ENCODE measurements around the gene PITPNM3.

PITPNM3 gene

DNA sequence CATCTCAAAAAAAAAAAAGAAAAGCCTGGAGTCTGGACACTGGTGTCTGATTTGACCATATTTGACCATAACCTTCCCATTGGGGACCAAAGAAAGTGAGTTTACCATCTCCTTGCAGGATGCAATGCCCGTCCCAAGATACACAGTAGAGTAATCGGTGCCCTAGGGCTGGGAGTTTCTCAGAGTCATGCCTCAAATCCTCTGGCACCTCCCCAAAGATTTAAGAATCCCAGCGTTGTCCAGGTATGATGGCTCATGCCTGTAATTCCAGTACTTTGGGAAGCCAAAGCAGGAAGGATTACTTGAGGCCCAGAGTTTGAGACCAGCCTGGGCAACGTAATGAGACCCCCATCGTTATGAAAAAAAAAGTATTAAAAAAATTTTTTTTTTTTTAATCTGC is 5.0 kb downstream of the PITPNM3 start:
- no peak for DNase-seq

DNA sequence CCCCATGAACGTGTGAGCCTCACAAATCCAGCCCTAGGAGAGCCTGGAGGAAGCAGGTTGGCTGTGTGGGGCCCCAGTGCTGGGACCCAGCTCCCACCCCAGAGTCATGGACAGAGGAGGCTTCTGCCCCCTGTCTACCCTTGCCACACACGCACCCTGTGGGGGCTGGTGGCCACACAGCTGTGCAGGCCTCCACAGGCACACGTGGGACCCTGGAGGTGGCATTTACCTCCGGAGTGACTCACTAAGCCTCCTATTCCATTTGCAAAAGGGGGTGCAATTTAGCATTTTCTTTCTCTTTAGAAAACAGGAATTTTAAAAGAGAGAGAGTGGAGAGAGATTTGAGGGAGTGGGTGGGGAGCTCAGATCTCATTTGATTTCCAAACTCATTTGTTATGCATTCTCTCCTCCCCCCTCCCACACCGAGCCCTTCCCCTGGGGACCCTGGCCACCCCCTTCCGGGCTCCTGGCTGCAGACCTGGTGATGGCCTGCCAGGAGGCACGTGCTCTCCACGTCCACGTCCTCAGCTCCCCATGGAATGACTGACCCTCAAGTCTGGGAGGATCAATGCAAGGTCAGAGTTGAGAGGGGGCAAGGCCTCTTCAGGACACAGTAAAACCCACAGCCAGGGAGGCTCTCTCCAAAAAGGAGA is 6.8 kb downstream of the PITPNM3 start:
- DNase-seq, result no peak

DNA sequence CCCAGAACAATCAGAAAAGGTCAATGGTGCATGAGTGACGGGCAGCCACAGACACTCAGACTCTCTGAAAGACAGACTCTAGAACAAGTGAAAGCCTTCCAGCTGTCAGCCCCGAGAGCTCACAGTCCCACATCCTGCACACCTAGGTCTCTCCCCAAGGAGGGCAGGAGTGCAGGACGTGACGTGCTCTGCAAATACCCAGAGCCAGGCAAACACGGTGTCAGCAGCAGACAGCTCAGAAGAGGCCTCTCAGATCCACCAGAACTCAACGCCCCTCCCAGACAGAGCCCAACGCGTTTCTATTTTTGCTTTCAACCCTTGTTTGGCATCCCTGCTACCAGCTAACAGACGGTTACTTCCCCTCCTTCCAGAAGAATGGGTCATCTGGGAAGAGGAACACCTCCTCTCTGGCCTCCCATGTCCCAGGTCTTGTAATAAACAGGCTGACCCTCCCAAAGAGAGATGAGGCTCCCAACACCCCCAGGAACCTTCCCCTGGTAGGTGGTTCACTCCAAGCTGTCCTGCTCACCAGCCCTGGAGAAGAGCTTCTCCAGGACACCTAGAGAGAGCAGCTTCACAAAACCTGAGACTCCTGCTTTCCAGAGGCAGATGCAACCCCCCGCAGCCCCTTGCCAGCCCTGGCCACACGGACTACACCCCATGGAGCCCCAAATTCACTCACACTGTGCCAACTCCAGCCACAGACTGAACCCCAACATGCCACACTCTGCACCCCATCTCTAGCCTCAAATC is 7.6 kb downstream of the PITPNM3 start:
- no peak for DNase-seq

DNA sequence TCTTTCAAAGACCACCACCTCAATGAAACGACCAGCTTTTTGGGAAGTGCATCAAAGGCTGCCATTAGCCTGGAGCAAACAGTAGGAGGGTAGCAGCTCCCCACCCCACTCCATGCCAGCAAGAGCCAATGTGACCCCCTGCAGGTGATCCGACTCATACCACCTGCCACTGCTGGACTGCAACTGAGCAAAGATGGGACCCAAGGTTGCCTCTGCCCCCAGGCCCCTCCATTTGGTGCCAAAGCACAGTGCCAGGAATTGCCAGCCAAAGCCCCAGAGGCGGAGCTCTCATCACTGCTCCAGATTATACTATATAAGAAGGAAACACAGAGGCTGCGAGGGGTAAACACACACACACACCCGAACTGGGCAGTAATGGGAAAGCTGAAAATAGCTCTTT is 8.3 kb downstream of the PITPNM3 start:
- no peak for DNase-seq

DNA sequence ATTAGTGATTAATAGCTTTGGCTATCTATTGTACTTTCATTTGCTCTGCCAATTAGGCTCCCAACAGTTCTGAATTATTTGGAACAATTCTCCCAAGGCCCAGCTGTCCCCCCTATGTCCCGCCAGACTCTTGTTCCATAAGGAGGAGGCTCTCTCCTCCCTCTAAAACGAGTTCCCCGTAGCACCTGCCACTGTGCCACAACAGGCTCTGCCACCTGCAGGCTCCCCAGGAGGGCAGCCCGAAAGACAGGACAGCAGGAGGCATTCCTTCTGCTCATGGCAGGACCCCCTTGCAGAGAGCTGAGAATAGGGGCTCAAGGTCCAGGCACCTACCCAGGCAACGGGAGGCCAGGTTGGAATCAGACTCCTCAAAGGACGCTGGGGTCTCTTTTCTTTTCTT is 9.0 kb downstream of the PITPNM3 start:
- DNase-seq, result no peak

DNA sequence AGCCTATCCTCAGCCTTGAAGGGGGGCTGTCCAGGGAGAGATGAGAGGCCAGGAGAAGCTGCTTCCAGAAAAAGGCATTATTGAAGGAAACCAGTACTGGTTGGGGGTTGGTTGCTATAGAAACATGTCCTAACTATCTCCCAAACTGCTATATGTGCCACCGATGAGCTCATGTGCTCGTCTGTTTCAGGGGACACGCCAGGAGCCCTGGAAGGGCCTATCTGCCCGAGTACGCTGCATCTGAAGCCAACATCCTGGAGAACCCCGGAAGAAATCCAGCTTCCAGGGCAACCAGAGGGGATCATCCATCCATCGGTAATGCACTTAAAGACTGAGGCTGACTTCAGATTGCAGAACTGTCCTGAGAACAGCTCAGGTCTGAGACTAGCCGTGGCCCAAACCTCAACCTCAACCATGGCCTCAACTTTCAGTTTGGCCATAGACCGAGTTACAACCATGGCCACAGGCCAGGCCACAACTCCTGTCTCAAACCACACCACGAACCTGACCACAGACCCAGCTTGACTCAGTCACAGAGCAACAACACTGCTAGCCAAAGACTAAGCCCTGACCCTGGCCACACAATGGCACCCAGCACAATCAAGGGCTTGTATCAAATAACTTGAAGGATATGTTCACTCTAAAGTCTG is 10.2 kb downstream of the PITPNM3 start:
- no peak for DNase-seq

DNA sequence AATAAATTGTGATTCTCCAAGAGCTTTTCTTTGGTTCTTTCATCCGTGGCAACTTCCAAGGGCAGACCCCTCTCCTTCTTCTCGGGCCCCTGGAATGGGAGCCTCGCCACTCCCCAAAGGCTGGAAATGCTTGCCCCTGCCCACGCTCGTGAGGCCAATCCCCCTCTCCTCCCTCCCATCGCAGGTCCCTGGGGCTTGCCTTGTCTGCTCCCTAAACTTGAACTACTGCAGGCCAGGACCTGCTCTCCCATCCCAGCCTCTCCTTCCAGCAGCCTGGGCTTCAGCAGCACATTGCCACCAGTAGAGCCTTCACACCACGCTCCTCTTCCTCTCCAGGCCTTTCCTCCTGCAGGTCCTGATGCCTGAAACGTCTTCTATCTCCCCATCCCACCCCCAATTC is 11.1 kb downstream of the PITPNM3 start:
- no peak for DNase-seq

DNA sequence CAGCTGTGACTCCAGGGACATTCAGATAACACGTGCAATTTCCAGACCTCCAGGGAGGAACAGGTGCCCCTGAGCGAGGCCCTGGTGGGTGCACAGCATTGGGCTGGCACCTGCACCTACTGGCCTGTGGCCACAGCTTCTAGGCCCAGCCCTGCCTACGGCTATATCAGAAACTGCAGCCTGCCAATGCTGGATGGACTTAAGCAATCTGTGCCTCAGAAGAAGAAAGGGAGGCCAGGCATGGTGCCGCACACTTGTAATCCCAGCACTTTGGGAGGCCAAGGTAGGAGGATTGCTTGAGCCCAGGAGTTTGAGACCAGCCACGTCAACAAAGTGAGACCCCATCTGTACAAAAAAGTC is 12.4 kb downstream of the PITPNM3 start:
- no peak for DNase-seq

DNA sequence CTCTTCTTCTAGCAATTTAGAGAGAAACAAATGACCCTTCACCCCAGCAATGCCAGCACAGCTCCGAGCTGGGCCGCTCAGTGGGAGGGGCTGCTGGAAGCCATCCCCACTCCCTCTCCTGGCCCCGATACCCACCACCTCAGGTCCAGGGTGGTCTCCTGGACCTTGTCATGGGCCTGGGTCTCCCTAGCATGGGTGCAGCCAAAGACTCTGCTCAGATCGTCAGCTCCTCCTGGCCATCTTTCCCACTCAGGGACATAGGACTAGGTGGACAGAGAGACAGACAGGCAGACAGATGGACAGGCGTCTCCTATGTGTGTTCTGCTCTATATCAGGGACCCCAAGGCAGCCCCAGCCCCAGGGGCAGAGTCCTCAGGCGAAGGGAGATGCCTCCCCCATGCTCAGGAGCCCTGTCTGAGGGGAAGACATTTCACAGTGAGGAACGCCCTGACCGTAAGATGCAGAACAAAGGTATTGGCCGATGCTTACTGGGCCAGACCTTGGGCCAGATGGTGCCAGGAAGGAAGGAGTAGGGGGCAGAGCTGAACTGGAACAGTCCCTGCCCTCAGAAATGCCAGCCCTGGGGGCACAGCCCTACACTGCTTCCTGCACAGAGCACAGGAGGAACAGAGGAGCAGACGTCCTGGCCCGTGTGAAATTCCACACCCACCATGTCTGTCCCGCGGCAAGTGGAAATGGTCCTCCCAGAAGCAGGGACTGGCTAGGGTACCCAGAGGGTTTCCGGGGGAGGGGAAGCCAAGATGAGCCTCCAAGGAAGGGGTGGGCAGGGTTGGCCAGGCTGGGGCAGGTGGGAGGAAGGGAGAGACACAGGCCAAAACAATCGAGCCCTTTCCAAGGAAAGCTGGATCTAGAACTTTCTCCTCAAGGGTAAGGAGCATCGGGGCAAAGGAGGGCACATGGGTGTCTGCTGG is 13.0 kb downstream of the PITPNM3 start:
- DNase-seq, result no peak

DNA sequence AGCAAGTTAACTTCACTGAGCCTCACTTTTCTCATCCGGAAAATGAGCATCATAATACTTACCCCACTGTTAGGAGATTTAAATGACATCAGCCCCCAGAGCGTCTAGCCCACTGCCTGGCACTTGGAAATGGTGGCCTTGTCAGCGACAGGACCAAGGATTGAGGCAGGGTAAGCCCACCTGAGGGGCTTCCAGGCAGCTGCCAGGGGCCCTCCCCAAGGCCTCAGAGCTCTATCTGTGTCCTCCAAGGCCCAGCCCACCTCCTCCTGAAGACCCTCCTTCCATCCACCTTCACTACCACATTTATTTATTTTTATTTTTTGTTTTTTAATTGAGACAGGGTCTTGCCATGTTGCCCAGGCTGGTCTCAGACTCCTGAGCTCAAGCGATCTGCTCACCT is 13.8 kb downstream of the PITPNM3 start:
- DNase-seq, result no peak

DNA sequence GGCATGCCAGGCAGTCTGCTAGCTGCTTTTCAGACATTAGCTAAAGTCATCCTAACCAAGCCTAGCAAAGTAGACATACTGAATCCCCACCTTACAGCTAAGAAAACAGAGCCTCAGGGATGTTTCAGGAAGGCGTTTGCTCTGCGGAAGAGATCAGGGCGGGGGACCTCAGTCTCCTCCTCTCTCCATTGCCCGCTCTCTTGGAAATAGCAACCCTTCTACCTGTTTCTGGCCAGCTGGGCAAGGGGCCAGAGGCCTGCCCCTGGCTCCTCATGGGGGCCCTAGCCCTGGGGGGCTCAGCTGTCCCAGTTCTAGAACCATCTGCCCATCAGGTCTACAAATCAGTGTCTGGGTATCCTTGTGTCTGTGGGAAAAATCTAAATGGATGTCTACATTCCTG is 14.5 kb downstream of the PITPNM3 start:
- no peak for DNase-seq

DNA sequence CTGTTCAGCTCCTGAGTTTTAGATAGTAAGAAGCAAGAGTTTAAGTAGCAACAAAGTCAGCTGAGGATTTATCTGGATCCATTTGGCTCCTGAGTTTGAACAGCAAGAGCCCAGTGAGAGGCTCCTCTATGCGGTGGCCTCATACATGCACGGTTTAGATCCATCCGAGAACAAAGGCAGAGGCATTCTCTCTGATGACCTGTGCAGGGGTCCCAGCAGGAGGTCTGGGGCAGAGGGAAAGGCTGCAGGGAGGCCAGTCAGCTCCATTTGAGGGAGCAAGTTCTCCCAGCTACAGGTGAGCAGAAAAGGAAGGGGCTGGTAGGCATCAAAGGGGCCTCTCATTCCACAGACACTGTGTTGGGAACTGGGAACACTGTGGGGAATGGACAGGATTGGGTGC is 16.5 kb downstream of the PITPNM3 start:
- no peak for DNase-seq

DNA sequence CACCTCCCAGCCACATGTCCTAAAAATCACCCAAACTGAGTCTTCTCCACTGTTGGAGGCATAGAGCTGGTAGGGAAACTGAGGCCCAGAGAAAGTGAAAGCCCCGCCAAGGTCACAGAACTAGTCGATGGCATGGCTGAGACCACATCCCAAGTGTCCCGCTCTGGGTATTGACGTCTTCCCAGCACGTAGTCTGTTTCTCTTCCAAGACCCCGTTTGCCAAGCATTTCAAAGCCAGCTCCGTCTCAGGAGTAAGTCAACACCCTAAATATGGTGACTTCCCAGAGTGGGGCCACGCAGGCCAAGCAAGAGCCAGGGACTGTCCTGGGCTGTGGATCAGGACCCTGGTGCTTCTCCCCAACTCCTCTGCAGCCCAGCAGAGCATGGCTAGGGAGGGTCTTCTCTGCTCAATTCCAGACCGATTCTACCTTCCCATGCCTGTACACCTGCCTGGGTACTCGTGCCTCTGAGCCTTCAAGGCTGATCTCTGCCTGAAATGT is 19.7 kb downstream of the PITPNM3 start:
- DNase-seq, result no peak

DNA sequence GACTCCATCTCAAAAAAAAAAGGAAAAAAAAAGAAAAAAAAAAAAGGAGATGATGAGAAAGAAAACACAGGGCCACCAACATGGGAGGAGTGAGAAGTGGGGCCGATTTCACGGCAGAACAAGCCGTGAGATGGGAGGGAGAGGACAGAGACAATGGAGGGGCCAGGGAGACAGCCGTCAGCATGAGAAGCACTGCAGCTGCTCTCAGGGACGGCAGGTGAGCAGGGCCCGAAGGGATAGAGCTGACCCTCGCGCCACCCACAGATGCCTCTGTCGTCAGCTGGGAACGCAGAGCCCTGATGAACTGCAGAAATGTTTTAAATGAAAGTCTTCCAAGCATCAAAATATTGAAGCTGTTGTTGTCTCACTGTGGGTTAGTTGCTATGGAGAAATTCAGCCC is 20.3 kb downstream of the PITPNM3 start:
- no peak for DNase-seq

DNA sequence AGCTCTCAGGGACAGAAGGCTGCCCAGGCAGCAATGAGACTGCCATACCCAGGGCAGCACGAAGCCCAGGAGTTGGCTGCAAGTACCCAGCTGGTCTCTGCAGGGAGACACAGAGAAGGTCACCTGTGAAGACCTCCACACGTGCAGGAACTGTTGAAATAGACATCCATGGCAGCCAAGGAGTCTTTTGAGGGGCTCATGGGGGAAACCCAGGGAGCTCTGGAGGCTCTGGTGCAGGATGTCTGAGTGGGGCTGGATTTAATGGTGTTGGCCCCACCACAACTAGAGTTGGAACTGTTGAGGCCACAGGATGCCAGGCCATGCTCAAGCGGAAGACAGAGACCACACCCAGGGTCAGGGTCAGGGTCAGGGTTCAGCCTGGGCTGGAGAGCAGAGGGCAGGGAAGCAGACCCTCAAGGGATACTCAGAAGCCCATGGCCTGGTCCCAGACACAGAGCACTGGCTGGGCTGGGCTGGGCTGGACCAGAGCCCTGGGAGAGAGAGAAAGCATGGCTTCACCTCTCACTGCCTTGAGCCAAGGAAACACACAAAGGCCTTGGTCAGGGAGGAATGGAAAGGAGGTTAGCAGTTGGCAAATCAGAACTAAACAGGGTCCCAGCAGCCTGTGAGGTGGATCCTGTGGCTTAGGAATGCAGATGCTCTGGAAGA is 21.4 kb downstream of the PITPNM3 start:
- DNase-seq, result no peak

DNA sequence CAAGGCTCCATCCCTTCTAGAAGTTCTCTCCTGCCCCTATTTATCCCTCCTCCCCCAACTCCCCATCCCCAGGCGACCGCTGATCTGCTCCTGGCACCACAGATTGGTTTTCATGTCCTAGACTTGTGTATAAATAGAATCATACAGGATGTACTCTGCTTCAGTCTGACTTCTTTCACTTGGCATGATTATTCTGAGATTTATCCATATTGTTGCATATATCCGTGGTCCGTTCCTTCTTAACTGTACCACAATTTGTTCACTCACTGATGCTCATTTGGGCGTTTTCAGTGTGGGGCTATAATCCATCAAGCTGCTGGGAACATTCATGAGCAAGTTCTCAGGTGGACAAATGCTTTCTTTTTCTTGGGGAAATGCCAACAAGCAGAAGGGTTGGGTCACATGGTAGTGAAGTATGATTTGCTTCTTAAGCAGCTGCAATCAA is 23.9 kb downstream of the PITPNM3 start:
- DNase-seq, result no peak

DNA sequence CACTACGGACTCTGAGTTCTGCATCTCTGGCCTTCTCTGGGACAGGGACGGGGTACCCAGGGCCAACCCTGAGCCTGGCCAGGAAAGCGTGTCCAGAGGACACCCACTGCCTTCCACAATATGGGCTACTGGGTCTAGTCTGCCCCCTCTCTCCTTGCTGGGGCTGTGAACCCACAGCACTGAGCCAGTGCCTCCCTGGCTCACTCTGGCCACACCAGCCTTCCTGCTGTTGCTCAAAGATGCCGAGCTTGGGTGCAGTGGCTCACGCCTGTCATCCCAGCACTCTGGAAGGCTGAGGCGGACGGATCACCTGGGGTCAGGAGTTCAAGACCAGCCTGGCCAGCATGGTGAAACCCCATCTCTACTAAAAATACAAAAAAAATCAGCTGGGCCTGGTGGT is 24.8 kb downstream of the PITPNM3 start:
- no peak for DNase-seq

DNA sequence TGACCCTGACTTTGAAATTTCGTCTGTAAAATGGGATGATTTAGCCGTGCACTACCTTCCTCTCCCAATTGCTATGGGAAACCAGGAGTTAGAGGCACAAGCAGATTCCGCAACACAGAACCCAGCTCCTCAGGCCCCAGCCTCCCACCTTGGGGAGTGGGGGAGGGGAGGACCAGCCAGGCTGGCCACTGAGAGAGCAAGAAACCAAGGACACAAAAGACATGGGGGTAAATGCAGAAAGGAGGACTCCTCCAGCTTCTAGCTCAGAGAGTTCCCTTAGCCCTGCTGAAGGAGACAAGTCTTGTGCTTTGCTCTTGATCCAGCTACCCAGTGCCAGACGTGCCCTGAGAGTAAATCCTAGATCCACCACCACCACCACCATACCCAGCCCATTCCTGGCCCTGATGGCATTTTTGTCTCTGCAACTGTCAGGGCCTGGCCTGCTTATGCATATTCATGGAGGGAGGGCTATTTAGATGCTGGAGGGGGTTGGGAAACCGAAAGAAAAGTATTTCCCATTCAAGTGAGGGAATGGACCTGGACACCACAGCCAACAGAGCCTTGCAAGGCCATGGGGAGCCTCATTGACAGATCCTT is 25.9 kb downstream of the PITPNM3 start:
- DNase-seq, result no peak

DNA sequence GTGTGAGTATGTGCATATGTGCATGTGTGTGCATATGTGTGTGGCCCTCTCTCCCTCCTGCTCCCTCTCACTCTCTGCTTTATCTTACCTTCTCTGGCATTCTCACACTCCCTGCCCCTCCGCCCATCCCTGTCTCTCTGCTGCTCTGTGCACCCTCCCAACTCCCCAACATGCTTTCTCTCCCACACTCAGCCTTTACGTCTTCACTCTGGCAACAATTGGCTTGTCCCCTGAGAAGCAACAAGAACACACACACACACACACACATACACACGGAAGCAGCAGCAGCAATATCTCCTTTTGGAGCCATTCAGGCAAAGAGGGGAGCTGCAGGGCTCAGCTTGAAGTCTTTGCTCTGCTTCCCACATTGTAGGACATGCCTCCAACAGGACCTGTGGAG is 27.8 kb downstream of the PITPNM3 start:
- no peak for DNase-seq

DNA sequence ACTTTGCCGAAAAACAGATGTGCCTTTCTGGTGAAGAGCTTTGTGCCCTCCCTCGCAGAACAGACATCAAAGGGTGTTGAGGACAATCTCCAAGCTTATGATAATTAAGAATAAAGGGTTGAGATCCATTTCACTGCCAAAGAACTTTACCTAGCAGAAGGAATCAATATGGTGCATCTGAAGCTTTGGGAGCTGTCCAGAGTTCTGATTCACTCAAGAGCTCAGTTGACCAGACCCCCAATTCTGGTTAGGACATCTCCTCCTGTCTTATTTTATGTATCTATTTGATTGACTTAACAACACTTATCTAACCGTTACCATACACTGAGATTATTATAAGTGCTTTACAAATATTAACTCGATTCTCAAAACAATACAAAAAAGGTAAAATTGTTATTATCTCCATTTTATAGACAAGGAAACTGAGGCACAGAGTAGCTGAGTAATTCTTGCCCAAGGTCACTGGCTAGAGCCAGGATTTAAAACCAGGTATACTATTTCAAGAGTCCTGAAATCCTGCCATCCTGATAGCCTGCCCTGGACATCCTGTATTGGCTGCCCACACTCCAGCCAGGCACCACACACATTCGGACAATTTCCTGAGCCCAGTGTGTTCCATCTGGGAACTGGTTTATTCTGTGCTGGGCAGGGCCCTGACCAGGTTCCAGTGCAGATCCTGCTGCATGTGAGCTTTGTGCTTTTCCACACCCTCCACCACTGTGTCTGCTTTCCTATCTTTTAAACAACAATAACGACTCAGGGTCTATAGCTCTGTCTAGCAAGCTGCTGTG is 29.8 kb downstream of the PITPNM3 start:
- DNase-seq, result no peak

DNA sequence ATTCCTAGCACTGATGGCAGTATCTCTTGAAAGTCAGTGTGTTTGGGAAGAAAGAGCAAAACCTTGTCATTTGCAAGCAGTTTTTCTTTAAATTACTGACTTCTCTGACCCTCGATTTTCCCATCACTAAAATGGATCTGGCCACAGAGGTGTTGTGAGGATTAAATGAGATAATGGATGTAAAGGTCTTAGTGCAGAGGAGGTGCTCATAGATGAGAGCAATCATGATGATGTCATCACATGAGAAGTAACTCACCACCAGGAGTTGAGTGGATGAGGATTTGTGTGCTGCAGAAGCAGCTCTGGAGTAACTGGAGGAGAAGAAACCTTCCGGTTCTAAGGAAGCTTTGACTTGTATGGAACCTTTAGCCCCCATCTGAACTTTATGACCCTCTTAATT is 30.6 kb downstream of the PITPNM3 start:
- DNase-seq, result no peak

All from NCI-H1105 treated with DMSO at 0.1 percent for 48 hours (cell line).